ENCODE results near the gene HSBP1.

The HSBP1 gene

DNA sequence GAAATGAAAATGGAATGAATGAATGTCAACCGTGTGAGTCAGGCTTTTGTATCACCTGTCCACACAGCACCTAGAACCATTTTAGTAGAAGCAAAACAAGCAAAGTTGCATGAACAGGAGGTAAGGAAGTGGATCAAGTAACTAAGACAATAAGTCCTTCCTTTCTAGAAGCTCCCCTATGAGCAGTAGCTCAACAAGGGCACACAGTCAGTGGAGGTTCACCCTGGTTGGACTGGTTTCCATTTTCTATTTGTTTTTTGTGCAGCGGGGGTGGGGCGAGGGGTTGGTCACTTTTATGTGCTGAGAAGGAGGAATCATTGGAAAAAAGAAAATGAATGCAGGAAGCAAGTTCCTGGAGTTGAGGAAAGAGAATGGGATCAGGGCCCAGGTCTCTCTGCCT, 4.0 kb upstream of the HSBP1 start:
- ATAC-seq: no peak
- TF ChIP-seq, protein P1, sequence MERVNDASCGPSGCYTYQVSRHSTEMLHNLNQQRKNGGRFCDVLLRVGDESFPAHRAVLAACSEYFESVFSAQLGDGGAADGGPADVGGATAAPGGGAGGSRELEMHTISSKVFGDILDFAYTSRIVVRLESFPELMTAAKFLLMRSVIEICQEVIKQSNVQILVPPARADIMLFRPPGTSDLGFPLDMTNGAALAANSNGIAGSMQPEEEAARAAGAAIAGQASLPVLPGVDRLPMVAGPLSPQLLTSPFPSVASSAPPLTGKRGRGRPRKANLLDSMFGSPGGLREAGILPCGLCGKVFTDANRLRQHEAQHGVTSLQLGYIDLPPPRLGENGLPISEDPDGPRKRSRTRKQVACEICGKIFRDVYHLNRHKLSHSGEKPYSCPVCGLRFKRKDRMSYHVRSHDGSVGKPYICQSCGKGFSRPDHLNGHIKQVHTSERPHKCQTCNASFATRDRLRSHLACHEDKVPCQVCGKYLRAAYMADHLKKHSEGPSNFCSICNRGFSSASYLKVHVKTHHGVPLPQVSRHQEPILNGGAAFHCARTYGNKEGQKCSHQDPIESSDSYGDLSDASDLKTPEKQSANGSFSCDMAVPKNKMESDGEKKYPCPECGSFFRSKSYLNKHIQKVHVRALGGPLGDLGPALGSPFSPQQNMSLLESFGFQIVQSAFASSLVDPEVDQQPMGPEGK (CRISPR knock-in tag; IDR thresholded peaks at IDR 0.05; ENCODE audit: borderline replicate concordance): no peak
- TF ChIP-seq ISL1 (CRISPR knock-in tag; IDR thresholded peaks at IDR 0.05): no peak
- no peak for TF ChIP-seq ZC3H10 (CRISPR knock-in tag; IDR thresholded peaks at IDR 0.05)
- TF ChIP-seq RARB (CRISPR knock-in tag; IDR thresholded peaks at IDR 0.05): no peak
- TF ChIP-seq PPARA (CRISPR knock-in tag; IDR thresholded peaks at IDR 0.05; ENCODE audit: borderline replicate concordance): no peak
- TF ChIP-seq, protein P2, sequence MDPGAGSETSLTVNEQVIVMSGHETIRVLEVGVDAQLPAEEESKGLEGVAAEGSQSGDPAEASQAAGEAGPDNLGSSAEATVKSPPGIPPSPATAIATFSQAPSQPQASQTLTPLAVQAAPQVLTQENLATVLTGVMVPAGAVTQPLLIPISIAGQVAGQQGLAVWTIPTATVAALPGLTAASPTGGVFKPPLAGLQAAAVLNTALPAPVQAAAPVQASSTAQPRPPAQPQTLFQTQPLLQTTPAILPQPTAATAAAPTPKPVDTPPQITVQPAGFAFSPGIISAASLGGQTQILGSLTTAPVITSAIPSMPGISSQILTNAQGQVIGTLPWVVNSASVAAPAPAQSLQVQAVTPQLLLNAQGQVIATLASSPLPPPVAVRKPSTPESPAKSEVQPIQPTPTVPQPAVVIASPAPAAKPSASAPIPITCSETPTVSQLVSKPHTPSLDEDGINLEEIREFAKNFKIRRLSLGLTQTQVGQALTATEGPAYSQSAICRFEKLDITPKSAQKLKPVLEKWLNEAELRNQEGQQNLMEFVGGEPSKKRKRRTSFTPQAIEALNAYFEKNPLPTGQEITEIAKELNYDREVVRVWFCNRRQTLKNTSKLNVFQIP (CRISPR knock-in tag; IDR thresholded peaks at IDR 0.05; ENCODE audit: borderline replicate concordance, low read depth): no peak
- no peak for TF ChIP-seq ZFP30 (CRISPR knock-in tag; IDR thresholded peaks at IDR 0.05)
- no peak for TF ChIP-seq SNAI2 (CRISPR knock-in tag; IDR thresholded peaks at IDR 0.05)
- TF ChIP-seq, protein P3, sequence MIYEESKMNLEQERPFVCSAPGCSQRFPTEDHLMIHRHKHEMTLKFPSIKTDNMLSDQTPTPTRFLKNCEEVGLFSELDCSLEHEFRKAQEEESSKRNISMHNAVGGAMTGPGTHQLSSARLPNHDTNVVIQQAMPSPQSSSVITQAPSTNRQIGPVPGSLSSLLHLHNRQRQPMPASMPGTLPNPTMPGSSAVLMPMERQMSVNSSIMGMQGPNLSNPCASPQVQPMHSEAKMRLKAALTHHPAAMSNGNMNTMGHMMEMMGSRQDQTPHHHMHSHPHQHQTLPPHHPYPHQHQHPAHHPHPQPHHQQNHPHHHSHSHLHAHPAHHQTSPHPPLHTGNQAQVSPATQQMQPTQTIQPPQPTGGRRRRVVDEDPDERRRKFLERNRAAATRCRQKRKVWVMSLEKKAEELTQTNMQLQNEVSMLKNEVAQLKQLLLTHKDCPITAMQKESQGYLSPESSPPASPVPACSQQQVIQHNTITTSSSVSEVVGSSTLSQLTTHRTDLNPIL (CRISPR knock-in tag; IDR thresholded peaks at IDR 0.05; ENCODE audit: low read depth): no peak
- TF ChIP-seq, protein P4, sequence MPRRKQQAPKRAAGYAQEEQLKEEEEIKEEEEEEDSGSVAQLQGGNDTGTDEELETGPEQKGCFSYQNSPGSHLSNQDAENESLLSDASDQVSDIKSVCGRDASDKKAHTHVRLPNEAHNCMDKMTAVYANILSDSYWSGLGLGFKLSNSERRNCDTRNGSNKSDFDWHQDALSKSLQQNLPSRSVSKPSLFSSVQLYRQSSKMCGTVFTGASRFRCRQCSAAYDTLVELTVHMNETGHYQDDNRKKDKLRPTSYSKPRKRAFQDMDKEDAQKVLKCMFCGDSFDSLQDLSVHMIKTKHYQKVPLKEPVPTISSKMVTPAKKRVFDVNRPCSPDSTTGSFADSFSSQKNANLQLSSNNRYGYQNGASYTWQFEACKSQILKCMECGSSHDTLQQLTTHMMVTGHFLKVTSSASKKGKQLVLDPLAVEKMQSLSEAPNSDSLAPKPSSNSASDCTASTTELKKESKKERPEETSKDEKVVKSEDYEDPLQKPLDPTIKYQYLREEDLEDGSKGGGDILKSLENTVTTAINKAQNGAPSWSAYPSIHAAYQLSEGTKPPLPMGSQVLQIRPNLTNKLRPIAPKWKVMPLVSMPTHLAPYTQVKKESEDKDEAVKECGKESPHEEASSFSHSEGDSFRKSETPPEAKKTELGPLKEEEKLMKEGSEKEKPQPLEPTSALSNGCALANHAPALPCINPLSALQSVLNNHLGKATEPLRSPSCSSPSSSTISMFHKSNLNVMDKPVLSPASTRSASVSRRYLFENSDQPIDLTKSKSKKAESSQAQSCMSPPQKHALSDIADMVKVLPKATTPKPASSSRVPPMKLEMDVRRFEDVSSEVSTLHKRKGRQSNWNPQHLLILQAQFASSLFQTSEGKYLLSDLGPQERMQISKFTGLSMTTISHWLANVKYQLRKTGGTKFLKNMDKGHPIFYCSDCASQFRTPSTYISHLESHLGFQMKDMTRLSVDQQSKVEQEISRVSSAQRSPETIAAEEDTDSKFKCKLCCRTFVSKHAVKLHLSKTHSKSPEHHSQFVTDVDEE (CRISPR knock-in tag; IDR thresholded peaks at IDR 0.05): no peak
- TF ChIP-seq GLIS3 (CRISPR knock-in tag; IDR thresholded peaks at IDR 0.05): no peak
- TF ChIP-seq, protein P5, sequence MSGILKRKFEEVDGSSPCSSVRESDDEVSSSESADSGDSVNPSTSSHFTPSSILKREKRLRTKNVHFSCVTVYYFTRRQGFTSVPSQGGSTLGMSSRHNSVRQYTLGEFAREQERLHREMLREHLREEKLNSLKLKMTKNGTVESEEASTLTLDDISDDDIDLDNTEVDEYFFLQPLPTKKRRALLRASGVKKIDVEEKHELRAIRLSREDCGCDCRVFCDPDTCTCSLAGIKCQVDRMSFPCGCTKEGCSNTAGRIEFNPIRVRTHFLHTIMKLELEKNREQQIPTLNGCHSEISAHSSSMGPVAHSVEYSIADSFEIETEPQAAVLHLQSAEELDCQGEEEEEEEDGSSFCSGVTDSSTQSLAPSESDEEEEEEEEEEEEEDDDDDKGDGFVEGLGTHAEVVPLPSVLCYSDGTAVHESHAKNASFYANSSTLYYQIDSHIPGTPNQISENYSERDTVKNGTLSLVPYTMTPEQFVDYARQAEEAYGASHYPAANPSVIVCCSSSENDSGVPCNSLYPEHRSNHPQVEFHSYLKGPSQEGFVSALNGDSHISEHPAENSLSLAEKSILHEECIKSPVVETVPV (CRISPR knock-in tag; IDR thresholded peaks at IDR 0.05): no peak
- no peak for TF ChIP-seq OSR1 (CRISPR knock-in tag; IDR thresholded peaks at IDR 0.05)
- TF ChIP-seq ZNF8 (CRISPR knock-in tag; IDR thresholded peaks at IDR 0.05): no peak
- no peak for TF ChIP-seq TOX (CRISPR knock-in tag; IDR thresholded peaks at IDR 0.05; ENCODE audit: borderline replicate concordance)

DNA sequence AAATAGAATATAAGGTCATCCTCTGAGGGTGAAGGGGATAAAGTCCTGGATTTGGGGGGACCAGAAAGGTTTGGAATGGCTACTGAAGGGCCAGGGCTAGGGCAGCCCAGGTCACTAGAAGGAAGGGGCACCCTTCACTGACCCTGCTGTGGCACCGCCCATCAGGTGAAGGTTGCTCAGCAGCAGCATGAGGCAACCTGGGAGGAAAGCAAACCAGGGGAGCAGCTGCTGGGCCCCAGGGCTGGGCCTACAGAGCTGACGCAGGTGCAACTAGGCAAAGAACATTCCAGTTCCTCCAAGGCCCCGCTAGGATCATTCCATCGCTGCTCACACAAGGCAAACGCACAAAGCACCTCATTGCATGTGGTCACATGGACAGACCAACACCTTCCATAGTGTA, 3.4 kb upstream of the HSBP1 start:
- TF ChIP-seq ZNF8 (CRISPR knock-in tag; IDR thresholded peaks at IDR 0.05) (no peak), ZFP30 (CRISPR knock-in tag; IDR thresholded peaks at IDR 0.05) (no peak), BACH2 (CRISPR knock-in tag; IDR thresholded peaks at IDR 0.05; ENCODE audit: borderline replicate concordance) (no peak)
- no peak for ATAC-seq

DNA sequence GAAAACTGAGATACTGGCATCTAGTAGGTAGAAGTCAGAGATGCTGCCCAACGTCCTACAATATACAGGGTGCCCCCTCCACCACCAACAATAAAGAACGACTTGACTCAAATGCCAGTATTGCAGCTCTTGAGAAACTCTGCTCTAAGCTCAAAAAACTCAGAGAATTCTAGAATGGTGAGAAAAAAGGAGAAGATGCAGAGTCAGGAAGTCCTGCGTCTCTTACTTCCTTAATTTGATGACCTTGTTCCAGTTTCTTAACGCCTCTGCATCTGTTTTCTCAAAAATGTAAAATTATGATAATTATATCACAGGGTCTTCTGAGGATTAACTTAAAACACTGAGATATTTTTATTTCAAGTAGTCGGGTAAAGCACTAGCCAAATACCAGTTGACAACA, 1.7 kb upstream of the HSBP1 start:
- no peak for ATAC-seq
- TF ChIP-seq TOX (CRISPR knock-in tag; IDR thresholded peaks at IDR 0.05; ENCODE audit: borderline replicate concordance) (no peak), TCF4 (CRISPR knock-in tag; IDR thresholded peaks at IDR 0.05; ENCODE audit: borderline replicate concordance) (no peak), BACH2 (CRISPR knock-in tag; IDR thresholded peaks at IDR 0.05; ENCODE audit: borderline replicate concordance) (no peak), ZC3H10 (CRISPR knock-in tag; IDR thresholded peaks at IDR 0.05) (no peak), ISL1 (CRISPR knock-in tag; IDR thresholded peaks at IDR 0.05) (no peak), PPARA (CRISPR knock-in tag; IDR thresholded peaks at IDR 0.05; ENCODE audit: borderline replicate concordance) (no peak), SNAI2 (CRISPR knock-in tag; IDR thresholded peaks at IDR 0.05) (no peak), ZFP3 (CRISPR knock-in tag; IDR thresholded peaks at IDR 0.05) (no peak), ESRRG (CRISPR knock-in tag; IDR thresholded peaks at IDR 0.05) (no peak), ZFP30 (CRISPR knock-in tag; IDR thresholded peaks at IDR 0.05) (no peak)
- TF ChIP-seq, protein P3 (CRISPR knock-in tag; IDR thresholded peaks at IDR 0.05; ENCODE audit: low read depth): no peak
- TF ChIP-seq, protein P1 (CRISPR knock-in tag; IDR thresholded peaks at IDR 0.05; ENCODE audit: borderline replicate concordance): no peak
- TF ChIP-seq, protein P4 (CRISPR knock-in tag; IDR thresholded peaks at IDR 0.05): no peak
- TF ChIP-seq, protein P2 (CRISPR knock-in tag; IDR thresholded peaks at IDR 0.05; ENCODE audit: borderline replicate concordance, low read depth): no peak

All from SK-N-SH treated with all-trans-retinoic acid at 6 μM for 48 hours (cell line).